ENCODE data around the gene RANBP3. TPM values are rescaled to one million over a fixed set of nuclear protein-coding genes. Genes with fewer than 3 reads are reported as not detected.
"Not testable (repeated sequence)": the region's sequence is repeated elsewhere in the genome, so short reads cannot be mapped to it uniquely, and the experiment has no call there.

Gene RANBP3
- polyA plus RNA-seq, 1 donor = 45.6 TPM

- no peak for DNase-seq (ENCODE audit: low read depth)
Measured at GRCh38 chr19:6007866-6008265, 29.9 kb upstream of the RANBP3 start.

- no peak for DNase-seq (ENCODE audit: low read depth)
Measured at GRCh38 chr19:6006896-6007295, 29.0 kb upstream of the RANBP3 start.

GRCh38 chr19:6006070-6006446 lies 28.1 kb upstream of the RANBP3 start:
- DNase-seq (ENCODE audit: low read depth) = not testable (repeated sequence)

GRCh38 chr19:6005321-6006069 lies 27.6 kb upstream of the RANBP3 start:
- DNase-seq (ENCODE audit: low read depth) = no peak

GRCh38 chr19:6003976-6004375 lies 26.0 kb upstream of the RANBP3 start:
- DNase-seq (ENCODE audit: low read depth) = no peak

GRCh38 chr19:6002591-6002990 lies 24.7 kb upstream of the RANBP3 start:
- no peak for DNase-seq (ENCODE audit: low read depth)

- no peak for DNase-seq (ENCODE audit: low read depth)
Measured at GRCh38 chr19:6000228-6000847, 22.4 kb upstream of the RANBP3 start.

- no peak for DNase-seq (ENCODE audit: low read depth)
Measured at GRCh38 chr19:5999693-6000092, 21.8 kb upstream of the RANBP3 start.

GRCh38 chr19:5997371-5997770 lies 19.4 kb upstream of the RANBP3 start:
- DNase-seq (ENCODE audit: low read depth) = no peak

- DNase-seq (ENCODE audit: low read depth) = no peak
Measured at GRCh38 chr19:5996623-5997320, 18.8 kb upstream of the RANBP3 start.

GRCh38 chr19:5996102-5996501 lies 18.2 kb upstream of the RANBP3 start:
- no peak for DNase-seq (ENCODE audit: low read depth)

- DNase-seq (ENCODE audit: low read depth) = no peak
Measured at GRCh38 chr19:5995606-5996005, 17.7 kb upstream of the RANBP3 start.

- no peak for DNase-seq (ENCODE audit: low read depth)
Measured at GRCh38 chr19:5994405-5995165, 16.6 kb upstream of the RANBP3 start.

- peak; percentile 64 for DNase-seq (ENCODE audit: low read depth)
Measured at GRCh38 chr19:5993648-5994358, 15.9 kb upstream of the RANBP3 start.

GRCh38 chr19:5993201-5993600 lies 15.3 kb upstream of the RANBP3 start:
- DNase-seq (ENCODE audit: low read depth) = no peak

GRCh38 chr19:5992756-5993155 lies 14.8 kb upstream of the RANBP3 start:
- no peak for DNase-seq (ENCODE audit: low read depth)

- DNase-seq (ENCODE audit: low read depth) = no peak
Measured at GRCh38 chr19:5991244-5991838, 13.4 kb upstream of the RANBP3 start.

- DNase-seq (ENCODE audit: low read depth) = no peak
Measured at GRCh38 chr19:5990289-5990797, 12.4 kb upstream of the RANBP3 start.

GRCh38 chr19:5989388-5990074 lies 11.6 kb upstream of the RANBP3 start:
- no peak for DNase-seq (ENCODE audit: low read depth)
